ENCODE measurements around the gene DEFB132.

The DEFB132 gene

DNA sequence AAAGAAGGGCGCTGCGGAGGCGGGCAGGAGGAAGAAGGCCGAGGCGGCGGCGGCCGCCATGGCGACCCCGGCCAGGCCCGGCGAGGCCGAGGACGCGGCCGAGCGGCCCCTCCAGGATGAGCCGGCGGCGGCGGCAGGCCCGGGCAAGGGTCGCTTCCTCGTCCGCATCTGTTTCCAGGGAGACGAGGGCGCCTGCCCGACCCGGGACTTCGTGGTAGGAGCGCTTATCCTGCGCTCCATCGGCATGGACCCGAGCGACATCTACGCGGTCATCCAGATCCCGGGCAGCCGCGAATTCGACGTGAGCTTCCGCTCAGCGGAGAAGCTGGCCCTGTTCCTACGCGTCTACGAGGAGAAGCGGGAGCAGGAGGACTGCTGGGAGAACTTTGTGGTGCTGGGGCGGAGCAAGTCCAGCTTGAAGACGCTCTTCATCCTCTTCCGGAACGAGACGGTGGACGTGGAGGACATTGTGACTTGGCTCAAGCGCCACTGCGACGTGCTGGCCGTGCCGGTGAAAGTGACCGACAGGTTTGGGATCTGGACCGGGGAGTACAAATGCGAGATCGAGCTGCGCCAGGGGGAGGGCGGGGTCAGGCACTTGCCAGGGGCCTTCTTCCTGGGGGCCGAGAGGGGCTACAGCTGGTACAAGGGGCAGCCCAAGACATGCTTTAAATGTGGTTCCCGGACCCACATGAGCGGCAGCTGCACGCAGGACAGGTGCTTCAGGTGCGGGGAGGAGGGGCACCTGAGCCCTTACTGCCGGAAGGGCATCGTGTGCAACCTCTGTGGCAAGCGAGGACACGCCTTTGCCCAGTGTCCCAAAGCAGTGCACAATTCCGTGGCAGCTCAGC lies 40.6 kb downstream of the DEFB132 start:
- DNase-seq (ENCODE audit: low read depth): peak; percentile 15

DNA sequence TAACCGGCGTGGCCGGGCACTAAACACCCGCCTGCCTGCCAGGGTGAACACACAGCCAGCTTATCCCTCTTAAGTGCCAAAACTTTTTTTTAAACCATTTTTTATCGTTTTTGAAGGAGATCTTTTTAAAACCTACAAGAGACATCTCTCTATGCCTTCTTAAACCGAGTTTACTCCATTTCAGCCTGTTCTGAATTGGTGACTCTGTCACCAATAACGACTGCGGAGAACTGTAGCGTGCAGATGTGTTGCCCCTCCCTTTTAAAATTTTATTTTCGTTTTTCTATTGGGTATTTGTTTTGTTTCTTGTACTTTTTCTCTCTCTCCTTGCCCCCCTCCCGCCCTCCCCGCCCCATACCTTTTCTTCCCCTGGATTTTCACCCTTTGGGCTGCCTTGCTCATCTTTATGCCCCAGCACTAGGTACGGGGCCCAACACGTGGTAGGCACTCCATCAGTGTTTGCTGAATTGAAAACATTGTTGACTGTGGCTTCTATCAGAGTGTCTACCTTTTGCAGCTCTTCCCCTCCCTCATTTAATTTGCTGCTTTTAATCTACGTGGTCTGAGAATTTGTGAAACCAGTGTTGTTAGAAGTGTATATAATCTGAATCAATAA lies 41.4 kb downstream of the DEFB132 start:
- DNase-seq (ENCODE audit: low read depth): no peak

DNA sequence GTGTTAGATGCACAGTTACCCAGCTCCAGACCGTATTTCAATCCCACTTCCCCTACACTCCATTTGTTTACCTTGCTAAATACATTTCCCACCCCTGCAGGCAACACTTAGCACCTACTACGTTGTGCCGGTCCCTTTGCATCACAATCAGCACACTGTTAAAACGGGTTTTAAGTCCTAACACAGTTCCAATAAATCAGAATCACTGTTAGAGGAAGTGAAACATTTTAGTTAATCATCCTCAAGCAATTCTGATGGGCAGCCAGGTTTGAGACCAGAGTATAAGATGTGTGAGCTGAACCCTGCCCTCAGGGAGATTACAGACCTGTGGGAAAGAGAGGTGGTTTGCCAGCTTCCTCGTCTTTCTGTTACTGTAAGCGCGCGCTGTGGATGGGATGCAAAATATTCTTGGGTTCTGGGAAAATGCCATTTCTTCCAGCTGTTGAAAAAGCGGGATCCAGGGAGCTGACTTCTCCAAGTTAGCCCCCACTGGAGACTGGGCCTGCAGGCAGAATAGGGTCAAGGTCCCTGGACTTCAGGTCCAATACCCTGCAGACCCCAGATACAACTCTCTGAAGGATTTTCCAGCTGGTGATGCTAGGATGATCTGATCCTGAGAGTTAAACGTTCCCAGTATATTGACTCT lies 42.9 kb downstream of the DEFB132 start:
- no peak for DNase-seq (ENCODE audit: low read depth)

DNA sequence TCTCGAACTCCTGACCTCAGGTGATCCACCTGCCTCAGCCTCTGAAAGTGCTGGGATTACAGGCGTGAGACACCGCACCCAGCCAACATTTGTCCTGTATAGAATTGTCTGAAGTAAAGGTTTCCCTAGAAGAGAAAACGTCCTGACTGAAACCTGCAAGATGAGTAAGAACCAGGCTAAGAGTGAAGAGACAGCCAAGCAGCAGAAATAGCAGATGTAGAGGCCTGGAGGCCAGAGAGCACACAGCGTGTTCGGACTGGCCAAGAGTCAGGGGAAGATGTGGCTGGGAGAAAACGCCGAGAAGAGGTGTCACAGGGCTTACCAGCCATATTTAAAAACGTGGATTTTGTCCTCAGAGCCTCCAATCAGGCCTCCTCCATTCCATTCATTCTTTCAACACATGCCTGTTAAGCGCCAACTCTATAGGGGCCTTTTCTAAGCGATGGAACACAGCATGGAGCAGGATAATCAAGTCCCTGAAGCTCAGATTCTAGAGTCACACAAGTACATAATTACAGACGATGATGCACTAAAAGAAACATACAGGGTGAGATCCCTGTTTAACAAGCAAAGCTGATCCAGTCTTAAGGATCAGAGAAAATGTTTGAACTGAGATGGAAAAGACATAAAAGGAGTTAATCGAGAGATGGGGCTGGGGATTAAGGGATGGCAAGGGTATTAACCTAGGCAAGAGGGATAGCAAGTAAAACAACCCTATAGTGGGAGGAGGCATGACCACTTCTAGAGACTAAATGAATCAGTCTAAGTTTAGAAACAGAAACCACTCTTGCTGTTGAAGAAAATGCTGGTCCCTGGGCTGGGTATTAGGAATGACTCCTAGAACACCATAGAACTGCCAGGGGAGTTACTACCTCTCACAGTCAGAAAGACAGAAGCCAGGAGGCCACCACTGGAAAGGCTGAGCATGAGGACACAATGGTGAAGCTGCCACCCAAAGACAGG lies 44.6 kb downstream of the DEFB132 start:
- no peak for DNase-seq (ENCODE audit: low read depth)

DNA sequence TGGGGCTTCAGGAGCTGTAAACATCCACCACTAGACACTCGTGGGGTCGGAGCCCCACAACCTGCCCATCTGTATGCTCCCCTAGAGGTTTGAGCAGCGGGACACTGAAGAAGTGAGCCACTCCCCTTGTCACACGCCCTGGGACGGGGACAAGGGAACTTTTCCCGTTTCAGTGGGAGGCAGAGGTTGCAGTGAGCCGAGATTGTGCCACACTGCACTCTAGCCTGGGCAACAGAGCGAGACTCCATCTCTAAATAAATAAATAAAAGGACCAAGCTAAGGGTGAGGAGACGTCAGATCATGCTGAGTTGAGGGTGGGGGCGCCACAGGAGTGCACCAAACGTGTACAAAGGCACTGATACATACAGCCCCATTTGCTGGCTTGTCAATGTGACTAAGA lies 48.2 kb downstream of the DEFB132 start:
- DNase-seq (ENCODE audit: low read depth): no peak

DNA sequence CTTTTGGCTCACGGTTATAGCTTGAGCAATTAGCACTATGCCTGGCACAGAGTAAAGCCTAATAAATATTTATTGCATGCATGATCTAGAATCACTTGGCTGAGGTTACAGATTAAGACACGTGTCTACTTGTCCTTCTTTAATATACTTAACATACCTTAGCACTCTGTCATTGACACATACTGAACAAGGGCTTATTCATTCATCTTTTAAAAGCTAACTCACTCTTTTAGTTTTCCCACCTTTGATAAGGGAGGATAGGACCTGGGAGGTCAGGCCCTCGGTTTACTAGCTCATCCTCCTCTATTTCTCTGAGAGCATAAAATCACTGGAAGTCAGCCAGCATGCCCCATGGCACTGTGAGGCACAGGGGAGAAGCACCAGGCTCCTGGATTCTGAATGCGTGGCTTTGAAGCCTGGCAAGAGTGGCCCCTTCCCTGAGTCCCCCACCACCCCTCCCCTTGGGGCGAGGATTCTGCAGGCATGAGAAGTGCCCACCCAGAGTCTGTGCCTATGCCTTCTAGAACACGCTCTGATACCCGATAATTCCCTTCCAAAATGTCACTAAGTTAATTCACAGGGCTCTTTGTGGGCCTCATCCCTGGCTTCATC lies 51.0 kb downstream of the DEFB132 start:
- no peak for DNase-seq (ENCODE audit: low read depth)

DNA sequence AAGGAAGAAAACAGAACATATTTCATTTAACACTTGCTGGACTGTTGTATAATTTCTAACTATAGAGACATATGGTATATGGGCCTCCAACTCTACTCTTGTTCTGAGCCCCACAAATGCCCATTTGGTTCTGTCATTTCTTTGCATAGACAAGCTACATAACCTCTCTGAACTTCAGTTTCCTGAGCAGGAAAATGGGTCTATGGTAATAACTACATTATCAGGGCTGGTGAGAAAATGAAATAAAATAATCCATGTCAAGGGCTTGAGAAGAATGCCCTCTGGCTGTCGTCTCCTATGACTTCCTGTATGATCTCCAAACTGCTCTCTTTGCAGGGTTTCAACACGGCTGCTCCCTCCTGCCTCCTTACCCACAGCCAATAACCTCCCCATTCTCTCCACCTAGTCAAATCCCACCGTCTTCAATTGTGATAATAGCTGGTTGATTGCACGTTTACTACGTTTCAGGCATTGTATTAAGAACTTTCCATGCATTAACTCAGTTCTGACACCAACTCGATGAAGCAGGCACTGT lies 51.8 kb downstream of the DEFB132 start:
- DNase-seq (ENCODE audit: low read depth): no peak

DNA sequence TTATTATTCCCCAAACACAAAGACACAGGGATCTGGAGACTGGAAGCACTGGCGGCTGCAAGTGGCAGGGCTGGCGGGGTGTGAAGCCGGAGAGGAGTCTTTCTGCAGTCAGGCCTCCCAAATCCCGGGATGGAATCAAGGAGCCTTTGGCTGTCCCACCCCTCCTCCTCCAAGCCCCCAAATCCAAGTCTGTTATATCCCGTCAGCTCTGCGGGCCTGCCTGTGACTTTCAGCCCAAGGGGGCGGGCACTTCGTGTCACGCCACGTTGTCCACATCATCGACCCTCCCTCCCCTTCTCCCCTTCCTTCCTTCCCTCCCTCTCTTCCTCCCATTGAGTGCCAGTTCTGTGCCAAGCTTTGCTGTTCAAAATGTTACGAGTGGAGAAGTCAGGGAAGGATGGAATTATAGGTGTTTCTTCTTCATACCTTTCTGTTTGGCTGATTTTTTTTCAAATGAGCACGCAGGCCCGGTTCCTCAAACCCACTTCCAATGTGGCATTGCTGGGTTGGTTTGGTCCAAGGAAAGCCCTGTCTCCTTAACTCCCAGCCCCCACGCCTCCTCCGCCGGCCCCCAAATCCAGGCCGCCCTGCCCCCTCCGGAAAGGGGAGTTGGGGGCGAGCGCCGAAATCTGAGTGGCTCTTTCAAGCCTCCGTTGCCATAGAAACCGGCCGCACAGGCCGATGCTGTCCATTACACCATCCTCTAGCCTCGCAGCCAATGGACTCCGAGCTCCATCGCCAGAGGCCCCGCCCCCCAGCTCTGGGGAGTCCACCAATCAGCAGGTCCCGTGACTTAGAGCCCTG lies 52.5 kb downstream of the DEFB132 start:
- DNase-seq (ENCODE audit: low read depth): peak; percentile 56

DNA sequence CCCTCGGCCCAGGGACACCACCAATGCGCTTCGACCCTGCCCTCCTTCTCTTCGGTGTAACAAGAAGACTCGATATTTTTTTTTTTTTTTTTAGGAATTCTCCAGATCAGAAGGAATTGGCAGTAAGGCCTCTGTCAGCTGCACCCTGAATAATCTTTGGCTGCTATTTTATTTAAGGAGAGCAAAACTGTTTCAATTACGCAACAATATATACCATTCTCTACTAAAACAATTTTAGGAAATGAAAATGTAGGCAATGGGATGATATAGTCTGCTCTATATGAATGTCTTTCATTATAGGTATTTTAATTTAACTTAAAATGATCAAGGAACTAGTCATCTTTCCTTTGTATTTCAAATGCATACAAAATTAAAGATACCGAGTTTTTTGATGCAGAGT lies 53.1 kb downstream of the DEFB132 start:
- DNase-seq (ENCODE audit: low read depth): no peak

Data from stimulated activated CD8-positive, alpha-beta memory T cell treated with anti-CD3 and anti-CD28 coated beads, Interleukin-12 subunit alpha, Interleukin-12 subunit beta, amount 100 ng/mL, for 4 hours (primary cell).